Natural killer cell (primary cell): Measurements from ENCODE around the gene CRADD. TPM values are rescaled to one million over a fixed set of nuclear protein-coding genes. Genes with fewer than 3 reads are reported as not detected.

ENCODE experiments used
- ATAC-seq, 3 donors: fragments of 150-1000 bp in 2 of 3; fragments of 200-7000 bp in 1 of 3; cut with Tn5 transposase; 1 replicate in 1 of 3; 2 replicates in 2 of 3; pipeline ENCODE4 v1.10.0; 2021; ENCODE audit warnings: mild to moderate bottlenecking in 2 of 3, moderate library complexity in 2 of 3
- DNase-seq, 2 donors: peaks; one replicate each; pipeline versions ENCODE4 v3.0.0 to v3.0.0-alpha.2; 2013 to 2021; ENCODE audit warnings: mixed read lengths in 1 of 2
- H3K27ac ChIP-seq: one replicate; pipeline ENCODE4 v1.5.1; 2013; ENCODE audit warnings: mild to moderate bottlenecking, low read length
- H3K27me3 ChIP-seq: one replicate; pipeline ENCODE4 v1.6.1; 2013; ENCODE audit warnings: low read length; ENCODE audit not compliant: control insufficient read depth, insufficient read depth
- H3K36me3 ChIP-seq: one replicate; pipeline ENCODE4 v1.6.1; 2013; ENCODE audit warnings: low read length; ENCODE audit not compliant: control insufficient read depth, insufficient read depth
- H3K4me1 ChIP-seq: one replicate; pipeline ENCODE4 v1.6.1; 2013; ENCODE audit warnings: low read length; ENCODE audit not compliant: control insufficient read depth, insufficient read depth
- H3K4me3 ChIP-seq: one replicate; pipeline ENCODE4 v1.5.1; 2013; ENCODE audit warnings: low read length
- H3K9me3 ChIP-seq: one replicate; pipeline ENCODE4 v1.6.1; 2013; ENCODE audit warnings: low read length; ENCODE audit not compliant: control insufficient read depth, insufficient read depth
- H3K27ac Mint-ChIP-seq, 2 donors: one replicate each; pipeline ENCODE4 v1.8.0; 2022; ENCODE audit warnings: mild to moderate bottlenecking in 2 of 2, mixed read lengths in 2 of 2, moderate library complexity in 1 of 2
- H3K27me3 Mint-ChIP-seq, 2 donors: one replicate each; pipeline ENCODE4 v1.8.0; 2022; ENCODE audit warnings: low read depth in 2 of 2, mixed read lengths in 2 of 2
- H3K36me3 Mint-ChIP-seq: one replicate; pipeline ENCODE4 v1.8.0; 2022; ENCODE audit warnings: mixed read lengths
- H3K4me1 Mint-ChIP-seq, 2 donors: one replicate each; pipeline ENCODE4 v1.8.0; 2022; ENCODE audit warnings: mixed read lengths in 2 of 2
- H3K4me3 Mint-ChIP-seq: one replicate; pipeline ENCODE4 v1.8.0; 2022; ENCODE audit warnings: mild to moderate bottlenecking, moderate library complexity, mixed read lengths
- H3K9me3 Mint-ChIP-seq, 2 donors: one replicate each; pipeline ENCODE4 v1.8.0; 2022; ENCODE audit warnings: mixed read lengths in 2 of 2
- CTCF ChIP-seq: fragments of 200-600 bp; IDR thresholded peaks from one replicate; pipeline ENCODE4 v1.8.0; 2022; ENCODE audit warnings: antibody characterized with exemption
- WGBS: methylation state at CpG from one replicate; pipeline ENCODE4 v1.1.7; 2013; ENCODE audit warnings: missing lambda C conversion rate; ENCODE audit not compliant: insufficient coverage; 5-methylcytosine and 5-hydroxymethylcytosine counted together
- intact Hi-C: fragments of 100-400 bp; cut with micrococcal nuclease; formaldehyde crosslinking; loops from one replicate; pipeline ENCODE4 v1.14.2; 2022
- total RNA-seq, 4 donors: library from RNA; stranded (reverse); fragments of 120-200 nt in 1 of 4; gene quantifications; one replicate each; pipeline versions ENCODE4 v1.2.3 to v1.2.4, GENCODE V29; 2013 to 2022

CRADD gene
- total RNA-seq, 3 donors from 2014 or later (not counting 1 experiment from before 2014, with no cell fraction given) = 19.1 to 27.5 (median 26.4) TPM

- intact Hi-C loops = loop anchor here (1.0 to 10.0 kb wide), 6 partner anchors 64 to 1538 kb away; partner anchors contain the start of genes EEA1, FGD6, MRPL42 and VEZT
- no peak for ATAC-seq
- no peaks in the 10 kb centered on the region for H3K9me3 Mint-ChIP-seq
Observed at GRCh38 chr12:93676408-93677194, 574 bp upstream of the CRADD start.

GRCh38 chr12:93678779-93679178, 1.6 kb downstream of the CRADD start:
- no peaks in the 10 kb centered on the region for H3K27me3 Mint-ChIP-seq
- peak overlapping the region; percentile 99 to 100 for H3K27ac Mint-ChIP-seq
- no peaks in the 10 kb centered on the region for H3K9me3 Mint-ChIP-seq
- no peak for DNase-seq
- H3K27me3 ChIP-seq = no peaks in the 10 kb centered on the region
- WGBS = 98% methylated on average over 5 of the region's 5 CpGs
- H3K36me3 Mint-ChIP-seq = no peaks in the 10 kb centered on the region
- no peak overlapping the region for H3K4me3 ChIP-seq
- no peaks in the 10 kb centered on the region for H3K36me3 ChIP-seq
- no peaks in the 10 kb centered on the region for H3K9me3 ChIP-seq
- H3K4me3 Mint-ChIP-seq = peak overlapping the region; percentile 97
- no peak overlapping the region for H3K27ac ChIP-seq
- no peak for ATAC-seq
- TF ChIP-seq CTCF = no peak
- H3K4me1 ChIP-seq = peaks cover 12% of the 10 kb centered on the region
- intact Hi-C loops = loop anchor here (10.0 kb wide), 1 partner anchor 1536 kb away; the partner anchor contains the start of genes FGD6 and VEZT
- peaks cover 40 to 47% of the 10 kb centered on the region in 2 donors for H3K4me1 Mint-ChIP-seq

More at GRCh38 chr12:93676408-93677194, 574 bp upstream of the CRADD start:
- Histone ChIP-seq H3K4me1 (peaks cover 12% of the 10 kb centered on the region), H3K36me3 (no peaks in the 10 kb centered on the region), H3K9me3 (no peaks in the 10 kb centered on the region), H3K27ac (peak overlapping the region; percentile 98), H3K27me3 (no peaks in the 10 kb centered on the region), H3K4me3 (peak overlapping the region; percentile 90)
- DNase-seq = peak in 1 of 2 donors; percentile 20
- H3K36me3 Mint-ChIP-seq = no peaks in the 10 kb centered on the region
- peak overlapping the region; percentile 99 to 100 for H3K27ac Mint-ChIP-seq
- 61% methylated on average over 11 of the region's 12 CpGs for WGBS
- TF ChIP-seq CTCF = no peak
- peaks cover 33 to 44% of the 10 kb centered on the region in 2 donors for H3K4me1 Mint-ChIP-seq
- H3K4me3 Mint-ChIP-seq = peak overlapping the region; percentile 97
- no peaks in the 10 kb centered on the region for H3K27me3 Mint-ChIP-seq

GRCh38 chr12:93679308-93679925, 2.2 kb downstream of the CRADD start:
- 98% methylated on average over 8 of the region's 8 CpGs for WGBS
- H3K27ac Mint-ChIP-seq = peak overlapping the region; percentile 99 to 100
- TF ChIP-seq CTCF = no peak
- peak overlapping the region; percentile 97 for H3K4me3 Mint-ChIP-seq
- peaks cover 46 to 47% of the 10 kb centered on the region in 2 donors for H3K4me1 Mint-ChIP-seq
- no peaks in the 10 kb centered on the region for H3K9me3 Mint-ChIP-seq
- intact Hi-C loops = loop anchor here (10.0 kb wide), 1 partner anchor 1535 kb away; the partner anchor contains the start of genes FGD6 and VEZT
- ATAC-seq = no peak
- Histone ChIP-seq H3K36me3 (no peaks in the 10 kb centered on the region), H3K27me3 (no peaks in the 10 kb centered on the region), H3K27ac (no peak overlapping the region), H3K4me3 (no peak overlapping the region), H3K9me3 (no peaks in the 10 kb centered on the region), H3K4me1 (peaks cover 15% of the 10 kb centered on the region)
- H3K36me3 Mint-ChIP-seq = no peaks in the 10 kb centered on the region
- no peak for DNase-seq
- no peaks in the 10 kb centered on the region for H3K27me3 Mint-ChIP-seq
